K562 (cell line): Measurements from ENCODE around the gene ZG16B. TPM values are rescaled to one million over a fixed set of nuclear protein-coding genes. Genes with fewer than 3 reads are reported as not detected.
A peak's percentile ranks its signal among the peaks of the same experiment; 100 is the strongest.

Source experiments
- BHLHE40 ChIP-seq: IDR thresholded peaks from 2 replicates; pipeline ENCODE4 v1.6.1; 2011; ENCODE audit warnings: low read length, improper control_type of control experiment
- HCFC1 ChIP-seq: IDR thresholded peaks from 2 replicates; pipeline ENCODE4 v1.6.1; 2012; ENCODE audit warnings: low read depth, low read length, improper control_type of control experiment
- KDM4B ChIP-seq, 2 experiments: fragments of 450-650 bp in 1 of 2; sonication (generic) in 1 of 2; IDR thresholded peaks; 2 replicates each; pipeline ENCODE4 v1.6.1; 2016 to 2017; ENCODE audit warnings: borderline replicate concordance in 2 of 2, antibody characterized with exemption in 1 of 2, low read depth in 1 of 2, mild to moderate bottlenecking in 1 of 2
- MAZ ChIP-seq, 2 experiments: fragments of 450-650 bp in 1 of 2; sonication (generic) in 1 of 2; formaldehyde crosslinking; IDR thresholded peaks in 1 of 2; conservative IDR thresholded peaks in 1 of 2; 2 replicates each; pipeline versions ENCODE4 v1.4.0 to v1.5.0; 2020; ENCODE audit warnings: mild to moderate bottlenecking in 1 of 2, missing genetic modification reagents in 1 of 2
- MTA3 ChIP-seq: fragments of 450-650 bp; formaldehyde crosslinking; IDR thresholded peaks from 2 replicates; pipeline ENCODE4 v1.6.1; 2017; ENCODE audit warnings: mild to moderate bottlenecking, borderline replicate concordance
- MYNN ChIP-seq, 2 experiments: sonication (generic); formaldehyde crosslinking in 1 of 2; IDR thresholded peaks; 2 replicates each; pipeline versions ENCODE4 v1.5.0 to v1.6.1; 2016 to 2020; ENCODE audit warnings: antibody characterized with exemption in 1 of 2, missing genetic modification reagents in 1 of 2
- NR2F6 ChIP-seq: fragments of 450-650 bp; formaldehyde crosslinking; IDR thresholded peaks from 2 replicates; pipeline ENCODE4 v1.4.0; 2020; ENCODE audit warnings: mild to moderate bottlenecking
- RB1 ChIP-seq: fragments of 450-650 bp; IDR thresholded peaks from 2 replicates; pipeline ENCODE4 v1.6.1; 2017; ENCODE audit warnings: low read depth, mild to moderate bottlenecking
- RFX1 ChIP-seq: fragments of 450-650 bp; IDR thresholded peaks from 2 replicates; pipeline ENCODE4 v1.6.1; 2016; ENCODE audit warnings: mild to moderate bottlenecking, moderate library complexity
- SNRNP70 ChIP-seq: fragments of 200-400 bp; formaldehyde crosslinking; optimal IDR thresholded peaks from 2 replicates; pipeline ENCODE3; 2017; ENCODE audit warnings: low read depth, low read length
- STAG1 ChIP-seq: sonication (generic); formaldehyde crosslinking; IDR thresholded peaks from 2 replicates; pipeline ENCODE4 v1.5.0; 2020; ENCODE audit warnings: missing genetic modification reagents, borderline replicate concordance
- TARDBP ChIP-seq: fragments of 450-650 bp; IDR thresholded peaks from 2 replicates; pipeline ENCODE4 v1.6.1; 2016
- THRAP3 ChIP-seq: fragments of 450-650 bp; IDR thresholded peaks from 2 replicates; pipeline ENCODE4 v1.6.1; 2016; ENCODE audit warnings: mild to moderate bottlenecking, inconsistent platforms, borderline replicate concordance
- polyA plus RNA-seq, 8 experiments: library from polyadenylated mRNA; depleted of rRNA in 4 of 8; stranded (reverse) in 5 of 8; unstranded in 3 of 8; fragments of >200 nt; fragmentation: Nextera tagmentation in 2 of 8; fragmentation: Illumina TruSeq in 1 of 8; extraction: Ambion mirVana in 2 of 8; extraction: Trizol in 1 of 8; gene quantifications; 2 replicates each; pipeline versions ENCODE4 v1.2.1 to v1.2.3, GENCODE V29; 2011 to 2014; ENCODE audit warnings: inconsistent platforms in 1 of 8, missing spikeins in 1 of 8
- total RNA-seq, 7 experiments: library from RNA; depleted of rRNA in 6 of 7; stranded (reverse); fragments of >200 nt in 6 of 7; fragmentation: Illumina TruSeq in 2 of 7; extraction: Trizol in 2 of 7; gene quantifications; 2 replicates each; pipeline versions ENCODE4 v1.2.1 to v1.2.3, GENCODE V29; 2011 to 2021; ENCODE audit warnings: low replicate concordance in 1 of 7
- TF ChIP-seq, protein P1 (sequence below): fragments of 250-450 bp; sonication (Bioruptor Pico); IDR thresholded peaks from 2 replicates; pipeline ENCODE4 v1.5.0; 2020; ENCODE audit warnings: mild to moderate bottlenecking
- TF ChIP-seq, protein P2 (sequence below): fragments of 250-450 bp; sonication (Bioruptor Pico); IDR thresholded peaks from 2 replicates; pipeline ENCODE4 v1.4.0; 2020; ENCODE audit warnings: mild to moderate bottlenecking, moderate library complexity
- TF ChIP-seq, protein P3 (sequence below), 3 experiments: IDR thresholded peaks in 2 of 3; conservative IDR thresholded peaks in 1 of 3; 2 replicates each; pipeline ENCODE4 v1.5.1; 2011 to 2012; ENCODE audit warnings: low read length in 3 of 3, mild to moderate bottlenecking in 3 of 3, control low read depth in 2 of 3, improper control_type of control experiment in 1 of 3, inconsistent platforms in 1 of 3, low read depth in 1 of 3, mixed read lengths in 1 of 3, moderate library complexity in 1 of 3; ENCODE audit not compliant: insufficient read depth in 2 of 3
- TF ChIP-seq, protein P4 (sequence below): sonication (generic); IDR thresholded peaks from 2 replicates; pipeline ENCODE4 v1.6.1; 2016
- TF ChIP-seq, protein P5 (sequence below): fragments of 450-650 bp; IDR thresholded peaks from 2 replicates; pipeline ENCODE4 v1.6.1; 2016; ENCODE audit warnings: antibody characterized with exemption
- TF ChIP-seq, protein P6 (sequence below): fragments of 450-650 bp; IDR thresholded peaks from 2 replicates; pipeline ENCODE4 v1.6.1; 2017; ENCODE audit warnings: antibody characterized with exemption

The ZG16B gene
- total and polyA plus RNA-seq, 9 of the 15 experiments (the other 6 are each of a cell fraction or from before 2014, with no cell fraction given): 0.25 to 0.43 (median 0.34) TPM; not detected in 5

DNA sequence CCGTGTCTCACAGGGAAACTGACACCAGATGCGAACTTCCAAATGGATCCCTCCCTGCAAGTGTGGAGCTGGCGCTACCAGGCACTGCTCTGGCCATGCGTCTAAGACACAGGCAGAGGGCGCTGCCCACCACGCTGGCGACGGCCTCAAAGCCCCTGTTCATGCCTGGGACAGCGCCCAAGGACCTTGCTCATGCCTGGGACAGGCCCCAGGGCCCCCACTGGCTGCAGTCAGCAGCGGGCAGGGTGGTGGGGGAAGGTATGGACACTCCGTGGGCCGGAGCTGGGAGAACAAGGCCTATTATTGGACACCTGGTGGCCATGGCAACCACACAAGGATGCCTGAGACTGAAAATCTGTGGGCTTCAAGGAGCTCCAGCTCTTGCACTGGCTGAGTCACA is 8.8 kb downstream of the ZG16B start (continued):
- TF ChIP-seq, protein P1, sequence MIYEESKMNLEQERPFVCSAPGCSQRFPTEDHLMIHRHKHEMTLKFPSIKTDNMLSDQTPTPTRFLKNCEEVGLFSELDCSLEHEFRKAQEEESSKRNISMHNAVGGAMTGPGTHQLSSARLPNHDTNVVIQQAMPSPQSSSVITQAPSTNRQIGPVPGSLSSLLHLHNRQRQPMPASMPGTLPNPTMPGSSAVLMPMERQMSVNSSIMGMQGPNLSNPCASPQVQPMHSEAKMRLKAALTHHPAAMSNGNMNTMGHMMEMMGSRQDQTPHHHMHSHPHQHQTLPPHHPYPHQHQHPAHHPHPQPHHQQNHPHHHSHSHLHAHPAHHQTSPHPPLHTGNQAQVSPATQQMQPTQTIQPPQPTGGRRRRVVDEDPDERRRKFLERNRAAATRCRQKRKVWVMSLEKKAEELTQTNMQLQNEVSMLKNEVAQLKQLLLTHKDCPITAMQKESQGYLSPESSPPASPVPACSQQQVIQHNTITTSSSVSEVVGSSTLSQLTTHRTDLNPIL (CRISPR knock-in tag): no peak
- TF ChIP-seq, protein P2, sequence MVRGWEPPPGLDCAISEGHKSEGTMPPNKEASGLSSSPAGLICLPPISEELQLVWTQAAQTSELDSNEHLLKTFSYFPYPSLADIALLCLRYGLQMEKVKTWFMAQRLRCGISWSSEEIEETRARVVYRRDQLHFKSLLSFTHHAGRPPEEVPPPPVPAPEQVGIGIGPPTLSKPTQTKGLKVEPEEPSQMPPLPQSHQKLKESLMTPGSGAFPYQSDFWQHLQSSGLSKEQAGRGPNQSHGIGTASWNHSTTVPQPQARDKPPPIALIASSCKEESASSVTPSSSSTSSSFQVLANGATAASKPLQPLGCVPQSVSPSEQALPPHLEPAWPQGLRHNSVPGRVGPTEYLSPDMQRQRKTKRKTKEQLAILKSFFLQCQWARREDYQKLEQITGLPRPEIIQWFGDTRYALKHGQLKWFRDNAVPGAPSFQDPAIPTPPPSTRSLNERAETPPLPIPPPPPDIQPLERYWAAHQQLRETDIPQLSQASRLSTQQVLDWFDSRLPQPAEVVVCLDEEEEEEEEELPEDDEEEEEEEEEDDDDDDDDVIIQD (CRISPR knock-in tag): no peak
- TF ChIP-seq MTA3 (0 out of 2 replicates have a peak, but pooled peaks have one; percentile 36), TARDBP (peak; percentile 61; the same call in 1 of the 2 replicates), RB1 (peak; percentile 56), HCFC1 (peak; percentile 20), THRAP3 (no peak), KDM4B (IDR thresholded peaks at IDR 0.05; ENCODE audit: borderline replicate concordance in 2 of 2, low read depth in 1 of 2) (peak in 1 of 2 experiments; percentile 64; a peak in 1 of 4 replicates), NR2F6 (CRISPR knock-in tag) (no peak), RFX1 (peak; percentile 86), MAZ (CRISPR knock-in tag; conservative IDR thresholded peaks at IDR 0.05 in 1 of 2, IDR thresholded peaks at IDR 0.05 in 1 of 2) (peak in 1 of 2 experiments; percentile 10; a peak in 1 of 4 replicates), BHLHE40 (peak; percentile 10; the same call in 1 of the 2 replicates), SNRNP70 (no peak), MYNN (IDR thresholded peaks at IDR 0.05) (no peak), MYNN (CRISPR knock-in tag; IDR thresholded peaks at IDR 0.05) (no peak), STAG1 (CRISPR knock-in tag) (peak; percentile 84)
- TF ChIP-seq, protein P3, sequence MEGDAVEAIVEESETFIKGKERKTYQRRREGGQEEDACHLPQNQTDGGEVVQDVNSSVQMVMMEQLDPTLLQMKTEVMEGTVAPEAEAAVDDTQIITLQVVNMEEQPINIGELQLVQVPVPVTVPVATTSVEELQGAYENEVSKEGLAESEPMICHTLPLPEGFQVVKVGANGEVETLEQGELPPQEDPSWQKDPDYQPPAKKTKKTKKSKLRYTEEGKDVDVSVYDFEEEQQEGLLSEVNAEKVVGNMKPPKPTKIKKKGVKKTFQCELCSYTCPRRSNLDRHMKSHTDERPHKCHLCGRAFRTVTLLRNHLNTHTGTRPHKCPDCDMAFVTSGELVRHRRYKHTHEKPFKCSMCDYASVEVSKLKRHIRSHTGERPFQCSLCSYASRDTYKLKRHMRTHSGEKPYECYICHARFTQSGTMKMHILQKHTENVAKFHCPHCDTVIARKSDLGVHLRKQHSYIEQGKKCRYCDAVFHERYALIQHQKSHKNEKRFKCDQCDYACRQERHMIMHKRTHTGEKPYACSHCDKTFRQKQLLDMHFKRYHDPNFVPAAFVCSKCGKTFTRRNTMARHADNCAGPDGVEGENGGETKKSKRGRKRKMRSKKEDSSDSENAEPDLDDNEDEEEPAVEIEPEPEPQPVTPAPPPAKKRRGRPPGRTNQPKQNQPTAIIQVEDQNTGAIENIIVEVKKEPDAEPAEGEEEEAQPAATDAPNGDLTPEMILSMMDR (IDR thresholded peaks at IDR 0.05 in 2 of 3, conservative IDR thresholded peaks at IDR 0.05 in 1 of 3; ENCODE audit: insufficient read depth in 2 of 3, low read depth in 1 of 3, low read length in 3 of 3): peak; percentile 88 to 95 (median 94)
- TF ChIP-seq, protein P4, sequence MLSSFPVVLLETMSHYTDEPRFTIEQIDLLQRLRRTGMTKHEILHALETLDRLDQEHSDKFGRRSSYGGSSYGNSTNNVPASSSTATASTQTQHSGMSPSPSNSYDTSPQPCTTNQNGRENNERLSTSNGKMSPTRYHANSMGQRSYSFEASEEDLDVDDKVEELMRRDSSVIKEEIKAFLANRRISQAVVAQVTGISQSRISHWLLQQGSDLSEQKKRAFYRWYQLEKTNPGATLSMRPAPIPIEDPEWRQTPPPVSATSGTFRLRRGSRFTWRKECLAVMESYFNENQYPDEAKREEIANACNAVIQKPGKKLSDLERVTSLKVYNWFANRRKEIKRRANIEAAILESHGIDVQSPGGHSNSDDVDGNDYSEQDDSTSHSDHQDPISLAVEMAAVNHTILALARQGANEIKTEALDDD: no peak
- TF ChIP-seq, protein P5, sequence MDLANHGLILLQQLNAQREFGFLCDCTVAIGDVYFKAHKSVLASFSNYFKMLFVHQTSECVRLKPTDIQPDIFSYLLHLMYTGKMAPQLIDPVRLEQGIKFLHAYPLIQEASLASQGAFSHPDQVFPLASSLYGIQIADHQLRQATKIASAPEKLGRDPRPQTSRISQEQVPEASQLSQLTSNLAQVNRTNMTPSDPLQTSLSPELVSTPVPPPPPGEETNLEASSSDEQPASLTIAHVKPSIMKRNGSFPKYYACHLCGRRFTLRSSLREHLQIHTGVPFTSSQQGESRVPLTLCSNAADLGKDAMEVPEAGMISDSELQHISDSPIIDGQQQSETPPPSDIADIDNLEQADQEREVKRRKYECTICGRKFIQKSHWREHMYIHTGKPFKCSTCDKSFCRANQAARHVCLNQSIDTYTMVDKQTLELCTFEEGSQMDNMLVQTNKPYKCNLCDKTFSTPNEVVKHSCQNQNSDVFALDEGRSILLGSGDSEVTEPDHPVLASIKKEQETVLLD: no peak
- TF ChIP-seq, protein P6, sequence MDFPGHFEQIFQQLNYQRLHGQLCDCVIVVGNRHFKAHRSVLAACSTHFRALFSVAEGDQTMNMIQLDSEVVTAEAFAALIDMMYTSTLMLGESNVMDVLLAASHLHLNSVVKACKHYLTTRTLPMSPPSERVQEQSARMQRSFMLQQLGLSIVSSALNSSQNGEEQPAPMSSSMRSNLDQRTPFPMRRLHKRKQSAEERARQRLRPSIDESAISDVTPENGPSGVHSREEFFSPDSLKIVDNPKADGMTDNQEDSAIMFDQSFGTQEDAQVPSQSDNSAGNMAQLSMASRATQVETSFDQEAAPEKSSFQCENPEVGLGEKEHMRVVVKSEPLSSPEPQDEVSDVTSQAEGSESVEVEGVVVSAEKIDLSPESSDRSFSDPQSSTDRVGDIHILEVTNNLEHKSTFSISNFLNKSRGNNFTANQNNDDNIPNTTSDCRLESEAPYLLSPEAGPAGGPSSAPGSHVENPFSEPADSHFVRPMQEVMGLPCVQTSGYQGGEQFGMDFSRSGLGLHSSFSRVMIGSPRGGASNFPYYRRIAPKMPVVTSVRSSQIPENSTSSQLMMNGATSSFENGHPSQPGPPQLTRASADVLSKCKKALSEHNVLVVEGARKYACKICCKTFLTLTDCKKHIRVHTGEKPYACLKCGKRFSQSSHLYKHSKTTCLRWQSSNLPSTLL: no peak
